ENCODE data around the gene INS. TPM values are rescaled to one million over a fixed set of nuclear protein-coding genes. Genes with fewer than 3 reads are reported as not detected.

INS gene
- total and polyA plus RNA-seq, 7 donors = 0.73 to 51.7 TPM; not detected in 5

GRCh38 chr11:2191883-2192282, 30.9 kb upstream of the INS start:
- intact Hi-C loops (cut with DNase I) = no loop called here

GRCh38 chr11:2190657-2191471, 29.9 kb upstream of the INS start:
- intact Hi-C loops (cut with DNase I) = no loop called here
- WGBS, 2 donors = 29 to 39% methylated on average over 30 of the region's 30 CpGs
- no peak for DNase-seq

More at GRCh38 chr11:2191883-2192282, 30.9 kb upstream of the INS start:
- Histone ChIP-seq H3K27me3 (peaks cover 0 to 52% (median 8%) of the 10 kb centered on the region in 3 donors), H3K4me3 (no peak overlapping the region), H3K36me3 (no peaks in the 10 kb centered on the region), H3K27ac (no peak overlapping the region), H3K4me1 (no peaks in the 10 kb centered on the region), H3K9me3 (no peaks in the 10 kb centered on the region)
- no peak for TF ChIP-seq CTCF (IDR thresholded peaks at IDR 0.05)
- no peak for TF ChIP-seq POLR2A (IDR thresholded peaks at IDR 0.05)
- TF ChIP-seq POLR2AphosphoS5 (IDR thresholded peaks at IDR 0.05) = no peak
- no peak for TF ChIP-seq EP300 (IDR thresholded peaks at IDR 0.05)
- DNase-seq = no peak
- WGBS, 2 donors = 46 to 78% methylated on average over 7 of the region's 7 CpGs

DNA sequence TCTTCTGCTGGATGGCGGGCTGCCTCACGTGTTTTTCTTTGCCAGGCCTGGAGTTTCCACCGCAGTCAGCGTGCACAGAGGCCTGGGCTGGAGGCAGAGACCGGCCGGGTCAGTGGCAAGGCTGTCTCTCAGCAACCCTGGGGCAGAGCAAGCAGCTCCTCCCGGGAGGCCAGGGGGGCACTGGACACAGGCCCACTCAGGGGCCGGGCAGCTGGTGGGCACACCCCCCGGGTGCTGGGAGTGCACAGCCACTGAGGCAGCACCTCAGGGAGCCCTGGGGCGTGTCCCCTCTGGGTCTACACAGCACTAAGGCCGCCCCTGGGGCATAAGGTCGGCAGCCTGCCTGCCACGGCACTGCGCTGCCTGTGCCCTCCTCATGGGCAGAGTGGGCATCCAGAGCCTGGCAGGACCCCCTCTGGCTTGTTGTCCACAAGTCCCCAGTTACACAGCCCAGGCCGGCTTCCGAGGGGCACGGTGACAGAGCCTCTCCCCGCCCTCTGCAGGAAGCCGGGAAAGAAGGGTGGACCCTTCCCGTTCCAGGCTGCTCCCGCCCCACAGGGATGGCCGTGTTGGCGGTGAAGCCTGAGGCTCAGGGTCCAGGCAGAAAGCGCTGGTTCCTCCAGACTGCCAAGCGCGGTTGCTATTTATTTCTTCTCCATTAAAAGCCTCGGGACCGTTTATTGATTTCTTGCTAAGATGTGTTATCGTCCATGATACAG, 29.1 kb upstream of the INS start:
- intact Hi-C loops (cut with DNase I) = no loop called here
- Histone ChIP-seq H3K27ac (no peak overlapping the region), H3K36me3 (no peaks in the 10 kb centered on the region), H3K4me3 (no peak overlapping the region), H3K4me1 (no peaks in the 10 kb centered on the region), H3K27me3 (peaks cover 4 to 60% (median 16%) of the 10 kb centered on the region in 3 donors), H3K9me3 (no peaks in the 10 kb centered on the region)
- TF ChIP-seq CTCF (IDR thresholded peaks at IDR 0.05) = no peak
- TF ChIP-seq EP300 (IDR thresholded peaks at IDR 0.05) = no peak
- no peak for TF ChIP-seq POLR2AphosphoS5 (IDR thresholded peaks at IDR 0.05)
- no peak for TF ChIP-seq POLR2A (IDR thresholded peaks at IDR 0.05)
- 61 to 79% methylated on average over 29 of the region's 29 CpGs for WGBS, 2 donors
- DNase-seq = no peak

More at GRCh38 chr11:2190657-2191471, 29.9 kb upstream of the INS start:
- Histone ChIP-seq H3K4me1 (no peaks in the 10 kb centered on the region), H3K27me3 (peaks cover 4 to 61% (median 16%) of the 10 kb centered on the region in 3 donors), H3K27ac (no peak overlapping the region), H3K36me3 (no peaks in the 10 kb centered on the region), H3K9me3 (no peaks in the 10 kb centered on the region), H3K4me3 (no peak overlapping the region)
- no peak for TF ChIP-seq EP300 (IDR thresholded peaks at IDR 0.05)
- no peak for TF ChIP-seq CTCF (IDR thresholded peaks at IDR 0.05)

DNA sequence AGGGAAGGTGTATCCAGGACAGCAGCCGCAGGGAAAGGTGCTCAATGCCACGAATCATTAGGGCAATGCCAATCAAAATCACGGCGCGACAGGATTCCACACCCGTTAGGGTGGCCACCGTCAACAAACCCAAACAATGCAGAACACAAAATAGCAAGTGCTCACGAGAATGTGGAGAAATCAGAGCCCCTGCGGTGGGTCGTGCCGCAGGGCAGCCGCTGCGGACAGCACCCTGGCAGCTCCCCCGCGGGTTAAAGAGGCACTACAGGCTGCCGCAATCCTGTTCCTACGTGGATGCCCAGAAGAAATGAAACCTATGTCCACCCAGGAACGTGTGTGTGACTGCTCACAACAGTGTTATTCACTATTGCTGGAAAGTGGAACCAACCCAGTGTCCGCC, 27.7 kb upstream of the INS start:
- no peaks in the 10 kb centered on the region for H3K36me3 ChIP-seq
- no peaks in the 10 kb centered on the region for H3K4me1 ChIP-seq
- WGBS, 2 donors = 83 to 93% methylated on average over 19 of the region's 19 CpGs
- intact Hi-C loops (cut with DNase I) = no loop called here
- H3K4me3 ChIP-seq = no peak overlapping the region
- DNase-seq = no peak
- H3K27me3 ChIP-seq = peaks cover 4 to 53% (median 16%) of the 10 kb centered on the region in 3 donors
- H3K27ac ChIP-seq = no peak overlapping the region
- H3K9me3 ChIP-seq = no peaks in the 10 kb centered on the region
- TF ChIP-seq POLR2A (IDR thresholded peaks at IDR 0.05) = no peak
- TF ChIP-seq POLR2AphosphoS5 (IDR thresholded peaks at IDR 0.05) = no peak
- no peak for TF ChIP-seq EP300 (IDR thresholded peaks at IDR 0.05)
- TF ChIP-seq CTCF (IDR thresholded peaks at IDR 0.05) = no peak
